ENCODE data around the gene USP20. TPM values are rescaled to one million over a fixed set of nuclear protein-coding genes. Genes with fewer than 3 reads are reported as not detected.

Gene USP20
- total RNA-seq, 2 experiments from 2014 or later = 114 to 155 TPM

DNA sequence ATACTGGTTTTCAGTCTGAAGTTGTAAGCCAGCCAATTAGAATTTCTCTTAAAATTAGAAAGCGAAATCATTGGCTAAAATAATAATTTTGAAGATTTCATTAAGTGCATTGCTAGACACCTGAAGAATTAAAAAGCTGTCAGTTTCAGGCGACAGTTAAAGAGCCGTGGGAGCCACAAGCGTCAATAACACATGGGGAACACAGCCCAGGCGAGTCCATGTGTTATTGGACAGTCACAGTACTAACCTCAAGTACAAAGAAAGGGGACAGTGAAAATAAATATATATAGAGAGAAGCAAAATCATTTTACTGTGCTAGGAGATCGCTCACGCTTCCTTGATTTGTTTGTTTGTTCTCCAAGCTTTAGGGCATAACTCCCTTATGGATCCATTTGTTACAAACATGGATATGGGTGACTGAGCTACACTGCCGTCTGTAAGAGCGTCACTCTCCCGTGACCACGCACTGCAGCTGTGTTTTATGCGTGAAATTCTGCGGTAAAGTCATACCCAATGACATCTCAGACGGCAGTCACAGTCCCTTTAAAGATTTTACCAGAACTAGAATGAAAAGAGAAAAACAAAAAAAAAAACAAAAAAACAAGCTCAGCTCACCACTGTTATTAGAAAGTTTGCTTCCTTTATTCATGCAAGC lies 83.2 kb downstream of the USP20 start:
- Mint-ChIP-seq H3K9me3 (ENCODE audit: low read depth) (no peaks in the 10 kb centered on the region), H3K4me1 (peaks cover 30% of the 10 kb centered on the region), H3K27ac (no peak overlapping the region), H3K27me3 (no peaks in the 10 kb centered on the region), H3K4me3 (no peak overlapping the region), H3K36me3 (peaks cover 51% of the 10 kb centered on the region)
- DNase-seq (no peak), ATAC-seq (no peak)
- CTCF ChIA-PET = no interaction called here

DNA sequence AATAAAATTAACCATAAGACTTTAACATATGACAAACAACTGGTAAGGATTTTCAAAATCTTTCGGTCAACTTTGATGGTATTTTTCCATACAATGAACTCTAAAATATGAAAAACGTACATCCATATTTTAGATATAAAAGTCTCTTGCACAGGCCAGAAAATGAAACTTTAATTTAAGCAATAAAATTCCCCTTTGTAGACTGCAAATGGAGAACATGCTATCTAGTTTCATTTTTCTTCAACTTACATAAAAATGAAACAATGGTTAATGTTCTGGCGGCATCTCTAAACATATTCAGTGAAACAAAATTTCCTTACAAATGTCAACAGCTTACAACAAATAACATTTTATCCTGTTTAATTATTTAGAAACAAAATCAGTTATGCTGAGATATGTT lies 84.0 kb downstream of the USP20 start:
- CTCF ChIA-PET = interaction anchor here (1.0 kb wide), 1 partner anchor 38 kb away, joined by 3 read pairs; no protein-coding TSS in a partner anchor
- Mint-ChIP-seq H3K9me3 (ENCODE audit: low read depth) (no peaks in the 10 kb centered on the region), H3K4me1 (peaks cover 30% of the 10 kb centered on the region), H3K36me3 (peaks cover 57% of the 10 kb centered on the region), H3K27me3 (no peaks in the 10 kb centered on the region), H3K4me3 (no peak overlapping the region), H3K27ac (no peak overlapping the region)
- ATAC-seq (no peak), DNase-seq (no peak)

DNA sequence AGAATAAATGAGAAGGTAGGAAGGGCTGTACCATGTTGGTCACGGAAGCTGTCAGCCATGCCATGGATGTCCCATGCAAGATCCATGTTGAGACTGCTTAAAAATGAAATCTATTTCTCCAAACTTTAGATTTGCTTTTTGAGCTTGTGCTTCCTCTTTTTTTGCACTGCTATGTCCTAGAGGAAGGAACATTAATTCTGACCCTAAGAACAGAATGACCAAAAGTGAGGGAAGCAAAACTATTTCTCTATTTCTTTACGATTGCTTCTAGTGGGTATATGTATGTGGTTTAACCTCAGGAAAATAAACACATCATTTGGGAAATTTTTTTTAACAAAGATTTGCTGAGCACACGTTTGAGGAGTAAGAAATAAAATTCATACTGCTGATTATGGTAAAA lies 84.6 kb downstream of the USP20 start:
- DNase-seq (no peak), ATAC-seq (no peak)
- Mint-ChIP-seq H3K27ac (peak overlapping the region; percentile 58), H3K4me3 (no peak overlapping the region), H3K4me1 (peaks cover 30% of the 10 kb centered on the region), H3K27me3 (no peaks in the 10 kb centered on the region), H3K36me3 (peaks cover 63% of the 10 kb centered on the region), H3K9me3 (ENCODE audit: low read depth) (no peaks in the 10 kb centered on the region)
- CTCF ChIA-PET = interaction anchor here (1.0 kb wide), 1 partner anchor 38 kb away, joined by 3 read pairs; no protein-coding TSS in a partner anchor

DNA sequence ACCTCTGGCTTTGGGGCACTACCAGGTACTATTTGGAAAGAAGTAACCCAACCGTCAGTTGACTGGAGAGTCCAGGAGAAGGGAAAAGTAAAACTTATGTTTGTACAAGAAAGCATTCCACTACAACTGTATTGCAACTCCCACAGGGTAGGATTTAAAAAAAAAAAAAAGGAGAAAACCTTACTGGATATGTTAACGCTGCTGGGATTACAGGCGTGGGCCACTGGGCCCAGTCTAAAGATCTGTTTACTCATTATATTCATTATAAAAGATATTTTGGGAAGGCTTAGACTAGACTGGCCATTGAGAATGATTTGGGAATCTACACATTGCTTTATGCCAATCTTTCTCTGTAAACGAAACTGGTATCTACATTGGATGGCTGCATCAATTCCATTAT lies 86.6 kb downstream of the USP20 start:
- Mint-ChIP-seq H3K36me3 (peaks cover 61% of the 10 kb centered on the region), H3K4me3 (no peak overlapping the region), H3K27me3 (no peaks in the 10 kb centered on the region), H3K4me1 (peaks cover 29% of the 10 kb centered on the region), H3K9me3 (ENCODE audit: low read depth) (no peaks in the 10 kb centered on the region), H3K27ac (no peak overlapping the region)
- DNase-seq = no peak
- CTCF ChIA-PET = no interaction called here
- no peak for ATAC-seq

DNA sequence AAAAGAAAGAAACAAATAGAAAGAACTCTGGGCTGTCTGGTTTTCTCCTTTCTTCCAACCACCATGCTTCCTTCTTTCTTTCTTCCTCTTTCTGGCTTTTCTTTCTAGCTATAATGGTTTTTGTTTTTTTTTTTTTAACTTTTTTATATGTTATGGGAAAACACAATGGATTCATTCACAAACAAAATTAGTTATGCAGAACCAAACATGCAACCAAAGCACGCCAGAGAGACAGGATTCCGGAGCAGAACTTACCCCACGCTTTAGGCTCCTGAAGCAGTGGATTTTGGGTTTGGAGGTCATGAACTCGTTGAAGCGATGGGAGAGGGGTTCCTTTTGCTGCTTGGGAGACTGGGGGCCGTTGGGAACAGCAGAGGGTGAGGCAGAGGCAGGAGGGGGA lies 88.3 kb downstream of the USP20 start:
- DNase-seq (no peak), ATAC-seq (no peak)
- Mint-ChIP-seq H3K4me3 (no peak overlapping the region), H3K27me3 (no peaks in the 10 kb centered on the region), H3K27ac (no peak overlapping the region), H3K36me3 (peaks cover 58% of the 10 kb centered on the region), H3K4me1 (peaks cover 24% of the 10 kb centered on the region), H3K9me3 (ENCODE audit: low read depth) (no peaks in the 10 kb centered on the region)
- CTCF ChIA-PET = interaction anchor here (1.2 to 1.8 kb wide), 5 partner anchors 9 to 116 kb away, joined by 3 to 5 read pairs (median 3); no protein-coding TSS in a partner anchor

DNA sequence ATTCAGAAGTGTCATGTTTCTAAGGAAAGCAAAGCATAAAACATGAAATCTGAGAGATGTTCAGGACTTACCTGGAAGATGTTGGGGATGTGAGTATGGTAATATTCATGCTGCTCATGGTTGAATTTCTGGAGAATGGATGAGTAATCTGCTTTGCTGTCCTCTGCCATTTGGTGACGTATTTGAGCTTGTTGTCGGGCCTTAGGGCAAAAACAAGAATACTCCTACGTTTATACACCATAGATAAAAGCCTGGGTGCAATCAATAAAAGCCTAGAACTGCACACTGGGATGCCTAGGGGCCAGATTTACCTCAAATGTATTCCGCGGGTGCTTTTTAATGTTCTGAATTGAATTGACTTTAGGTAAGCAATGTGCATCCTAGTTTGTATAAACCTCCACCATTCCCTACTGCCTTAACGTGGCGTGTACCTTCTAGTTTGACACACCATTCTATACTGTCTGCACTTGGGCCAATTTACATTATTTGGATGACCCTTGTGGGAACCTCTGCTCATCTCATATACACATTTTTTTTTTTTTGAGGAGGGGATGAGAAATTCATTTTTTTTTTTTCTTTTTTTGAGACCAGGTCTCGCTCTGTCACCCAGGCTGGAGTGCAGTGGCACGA lies 94.4 kb downstream of the USP20 start:
- Mint-ChIP-seq H3K27ac (peak overlapping the region; percentile 84), H3K36me3 (peaks cover 45% of the 10 kb centered on the region), H3K4me3 (no peak overlapping the region), H3K9me3 (ENCODE audit: low read depth) (no peaks in the 10 kb centered on the region), H3K4me1 (peaks cover 45% of the 10 kb centered on the region), H3K27me3 (no peaks in the 10 kb centered on the region)
- no peak for ATAC-seq
- CTCF ChIA-PET = interaction anchor here (0.5 to 1.1 kb wide), 2 partner anchors 44 to 308 kb away, joined by 3 to 4 read pairs; no protein-coding TSS in a partner anchor
- no peak for DNase-seq

DNA sequence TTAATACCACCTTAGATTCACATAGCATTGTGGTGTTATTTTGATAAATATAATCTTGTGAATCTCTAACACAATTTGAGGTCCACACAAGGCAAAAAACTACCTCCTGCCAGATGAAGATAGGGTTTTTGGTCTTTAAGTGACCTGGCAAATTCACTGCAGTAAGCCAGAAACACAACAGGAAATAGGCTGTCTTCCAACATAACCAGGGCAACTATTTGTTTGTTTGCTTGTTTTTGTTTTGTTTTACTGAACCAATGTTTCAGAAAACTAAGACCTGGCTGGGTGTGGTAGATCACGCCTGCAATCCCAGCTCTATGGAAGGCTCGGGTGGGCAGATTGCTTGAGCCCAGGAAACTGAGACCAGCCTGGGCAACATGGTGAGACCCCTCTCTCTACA lies 95.5 kb downstream of the USP20 start:
- peaks cover 43% of the 10 kb centered on the region for H3K36me3 Mint-ChIP-seq
- peak overlapping the region; percentile 84 for H3K27ac Mint-ChIP-seq
- CTCF ChIA-PET = interaction anchor here (1.0 to 1.6 kb wide), 4 partner anchors 12 to 108 kb away, joined by 3 to 4 read pairs (median 3); no protein-coding TSS in a partner anchor
- peak overlapping the region; percentile 30 for H3K4me3 Mint-ChIP-seq
- H3K9me3 Mint-ChIP-seq (ENCODE audit: low read depth) = no peaks in the 10 kb centered on the region
- no peaks in the 10 kb centered on the region for H3K27me3 Mint-ChIP-seq
- ATAC-seq (peak; percentile 48), DNase-seq (no peak)
- H3K4me1 Mint-ChIP-seq = peaks cover 53% of the 10 kb centered on the region

Small RNAs within 50 kb of the gene (microRNA-seq; reads per million reads assigned to microRNA genes)
- gene MIR6855 = 2.6 reads per million

Other genes starting within 250 kb of the USP20 start
- gene C9orf50, start 214.4 kb upstream of the USP20 start, total RNA-seq = not detected
- 10 to 100 TPM; 37.2 to 46.2 TPM for gene NTMT1, start 209.3 kb upstream of the USP20 start, total RNA-seq
- gene ASB6, start 193.3 kb upstream of the USP20 start, total RNA-seq = 10 to 100 TPM; 25.0 to 26.4 TPM
- under 1 TPM in 1 of 2 experiments, not detected in 1; 0.28 TPM for gene PRRX2, start 169.8 kb upstream of the USP20 start, total RNA-seq
- gene PTGES, start 82.4 kb upstream of the USP20 start, total RNA-seq = not detected
- gene TOR1B, start 32.3 kb upstream of the USP20 start, total RNA-seq = 10 to 100 TPM; 30.1 to 31.5 TPM
- 10 to 100 TPM; 56.1 to 69.6 TPM for gene TOR1A, start 11.3 kb upstream of the USP20 start, total RNA-seq
- gene C9orf78, start 183 bp upstream of the USP20 start, total RNA-seq = 10 to 100 TPM; 77.7 to 90.2 TPM
- gene FNBP1, start 207.7 kb downstream of the USP20 start, total RNA-seq = 100 to 1,000 TPM; 153 to 167 TPM
- 10 to 100 TPM; 24.6 to 25.6 TPM for gene GPR107, start 218.4 kb downstream of the USP20 start, total RNA-seq